Choroid plexus epithelial cell (primary cell): ENCODE data around the gene LYPD6.

Experiments
- DNase-seq: peaks from one replicate; pipeline ENCODE4 v3.0.0-alpha.2; 2010; ENCODE audit warnings: low read depth
- H3K4me3 ChIP-seq: 2 replicates; pipeline ENCODE4 v1.5.1; 2011; ENCODE audit warnings: low read depth, mild to moderate bottlenecking, control low read depth, low read length, moderate library complexity
- TF ChIP-seq, protein P1 (sequence below): conservative IDR thresholded peaks from 2 replicates; pipeline ENCODE4 v1.5.1; 2011; ENCODE audit warnings: low read depth, mild to moderate bottlenecking, control low read depth, inconsistent platforms, low read length, moderate library complexity

LYPD6 gene

DNA sequence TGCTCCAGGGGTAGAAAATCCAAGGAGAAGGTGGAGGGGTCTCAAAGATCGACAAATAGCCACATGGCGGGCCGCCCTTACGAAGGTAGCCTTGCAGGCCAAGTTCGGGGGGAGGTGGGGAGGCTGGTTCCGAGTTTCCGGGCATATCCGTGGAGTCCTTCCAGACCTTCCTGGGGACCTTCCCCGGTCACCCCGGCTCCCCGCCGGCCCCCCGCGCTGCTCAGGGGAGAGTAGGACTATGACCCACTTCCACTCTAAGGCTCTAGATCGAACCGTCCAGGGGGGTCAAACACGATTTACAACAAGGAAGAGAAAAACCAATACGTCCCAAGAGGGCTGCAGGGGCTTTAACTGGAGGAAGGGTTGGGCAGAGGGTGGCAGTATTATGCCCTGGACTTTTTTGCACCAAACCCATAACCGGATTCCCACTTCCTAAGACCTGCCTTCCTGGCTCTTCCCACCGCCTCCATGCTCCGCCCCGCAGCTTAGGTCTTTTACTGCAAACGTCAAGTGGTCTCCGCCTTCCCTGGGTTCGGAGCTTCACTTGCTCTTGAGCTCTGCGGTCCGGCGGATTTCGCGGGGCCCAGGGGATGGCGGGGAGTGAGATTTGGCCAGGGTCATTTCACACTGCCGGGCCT is 779 bp upstream of the LYPD6 start:
- DNase-seq = peak; percentile 15
- peak overlapping the region; percentile 48 for H3K4me3 ChIP-seq
- TF ChIP-seq, protein P1, sequence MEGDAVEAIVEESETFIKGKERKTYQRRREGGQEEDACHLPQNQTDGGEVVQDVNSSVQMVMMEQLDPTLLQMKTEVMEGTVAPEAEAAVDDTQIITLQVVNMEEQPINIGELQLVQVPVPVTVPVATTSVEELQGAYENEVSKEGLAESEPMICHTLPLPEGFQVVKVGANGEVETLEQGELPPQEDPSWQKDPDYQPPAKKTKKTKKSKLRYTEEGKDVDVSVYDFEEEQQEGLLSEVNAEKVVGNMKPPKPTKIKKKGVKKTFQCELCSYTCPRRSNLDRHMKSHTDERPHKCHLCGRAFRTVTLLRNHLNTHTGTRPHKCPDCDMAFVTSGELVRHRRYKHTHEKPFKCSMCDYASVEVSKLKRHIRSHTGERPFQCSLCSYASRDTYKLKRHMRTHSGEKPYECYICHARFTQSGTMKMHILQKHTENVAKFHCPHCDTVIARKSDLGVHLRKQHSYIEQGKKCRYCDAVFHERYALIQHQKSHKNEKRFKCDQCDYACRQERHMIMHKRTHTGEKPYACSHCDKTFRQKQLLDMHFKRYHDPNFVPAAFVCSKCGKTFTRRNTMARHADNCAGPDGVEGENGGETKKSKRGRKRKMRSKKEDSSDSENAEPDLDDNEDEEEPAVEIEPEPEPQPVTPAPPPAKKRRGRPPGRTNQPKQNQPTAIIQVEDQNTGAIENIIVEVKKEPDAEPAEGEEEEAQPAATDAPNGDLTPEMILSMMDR = no peak

DNA sequence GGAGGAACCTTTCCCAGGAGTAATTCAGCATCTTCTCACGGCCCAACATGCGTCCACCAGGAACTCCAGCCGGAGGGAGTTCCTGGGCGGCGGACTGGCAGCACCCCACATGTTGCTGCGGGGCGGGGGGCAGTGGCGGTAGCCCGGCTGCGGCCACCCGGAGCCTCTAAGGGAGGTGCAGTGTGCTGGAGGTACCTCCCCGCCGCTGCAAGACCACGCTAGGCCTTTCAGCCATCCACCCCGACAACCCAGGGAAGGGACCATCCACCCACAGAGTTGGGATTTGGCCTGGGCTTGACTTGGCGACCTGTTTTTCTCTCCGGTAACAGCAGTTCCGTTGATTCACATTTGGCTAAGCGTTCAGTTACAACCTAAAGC is 625 bp downstream of the LYPD6 start:
- no peak overlapping the region for H3K4me3 ChIP-seq
- TF ChIP-seq, protein P1 = no peak
- no peak for DNase-seq

GRCh38 chr2:149332364-149332763 is 2.0 kb downstream of the LYPD6 start:
- H3K4me3 ChIP-seq = no peak overlapping the region
- no peak for DNase-seq
- TF ChIP-seq, protein P1 = no peak

DNA sequence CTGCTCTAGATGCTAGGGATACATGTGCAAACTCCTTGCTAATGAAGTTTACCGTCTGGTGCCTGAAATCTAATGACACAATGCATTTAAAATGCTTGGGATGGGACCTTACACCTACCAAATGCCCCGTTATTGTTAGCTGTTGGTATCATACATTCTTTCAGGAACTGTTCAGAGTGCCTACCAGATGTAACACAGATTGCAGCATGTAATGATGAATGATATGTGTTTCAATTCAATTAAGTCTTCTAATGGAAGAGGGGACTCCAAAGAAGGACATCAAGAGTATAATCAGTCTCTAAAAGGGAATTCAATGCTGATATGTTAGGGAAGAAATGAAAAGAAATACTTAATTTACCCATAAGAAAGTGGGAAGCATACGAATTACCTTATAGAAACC is 3.2 kb downstream of the LYPD6 start:
- H3K4me3 ChIP-seq = no peak overlapping the region
- no peak for DNase-seq
- TF ChIP-seq, protein P1 = no peak

- TF ChIP-seq, protein P1 = no peak
- DNase-seq = no peak
- no peak overlapping the region for H3K4me3 ChIP-seq
Measured at GRCh38 chr2:149334156-149334555, 3.8 kb downstream of the LYPD6 start.

GRCh38 chr2:149339324-149339723 is 8.9 kb downstream of the LYPD6 start:
- TF ChIP-seq, protein P1 = no peak
- DNase-seq = no peak
- no peak overlapping the region for H3K4me3 ChIP-seq

GRCh38 chr2:149342509-149342908 is 12.1 kb downstream of the LYPD6 start:
- DNase-seq = no peak
- H3K4me3 ChIP-seq = no peak overlapping the region
- TF ChIP-seq, protein P1 = no peak
